Thyroid gland (tissue), 4 donors: ENCODE results near the gene PGM2L1. TPM values are rescaled to one million over a fixed set of nuclear protein-coding genes. Genes with fewer than 3 reads are reported as not detected.

Experiments
- DNase-seq, 2 donors: peaks; one replicate each; pipeline ENCODE4 v3.0.0-alpha.2; 2019
- H3K27ac ChIP-seq, 3 donors: fragments of 200-600 bp; sonication (generic); 1 replicate in 2 of 3; 2 replicates in 1 of 3; pipeline ENCODE4 v1.5.1; 2016 to 2019; ENCODE audit warnings: mild to moderate bottlenecking in 1 of 3, moderate library complexity in 1 of 3
- H3K27me3 ChIP-seq: fragments of 200-600 bp; sonication (generic); one replicate; pipeline ENCODE4 v1.5.1; 2019
- H3K36me3 ChIP-seq, 2 donors: fragments of 200-600 bp; sonication (generic); one replicate each; pipeline ENCODE4 v1.5.1; 2016 to 2019
- H3K4me1 ChIP-seq, 2 donors: fragments of 200-600 bp; sonication (generic); one replicate each; pipeline ENCODE4 v1.5.1; 2017 to 2019
- H3K4me3 ChIP-seq, 3 donors: fragments of 200-600 bp; sonication (generic); replicated peaks in 1 of 3; 1 replicate in 2 of 3; 2 replicates in 1 of 3; pipeline ENCODE4 v1.5.1; 2016; ENCODE audit warnings: mild to moderate bottlenecking in 1 of 3
- H3K9me3 ChIP-seq: fragments of 200-600 bp; sonication (generic); one replicate; pipeline ENCODE4 v1.5.1; 2017
- POLR2A ChIP-seq, 2 donors: fragments of 450-650 bp; IDR thresholded peaks; one replicate each; pipeline ENCODE4 v1.6.1; 2017; ENCODE audit warnings: antibody characterized with exemption in 2 of 2, mild to moderate bottlenecking in 2 of 2, moderate library complexity in 1 of 2
- WGBS, 2 donors: methylation state at CpG; one replicate each; pipeline ENCODE4 v1.1.5; 2017; 5-methylcytosine and 5-hydroxymethylcytosine counted together
- intact Hi-C: fragments of 100-400 bp; cut with DNase I; formaldehyde crosslinking; loops from one replicate; pipeline ENCODE4 v1.15.1; 2023
- total RNA-seq, 4 donors: library from RNA; depleted of rRNA; stranded (reverse); fragments of >200 nt; gene quantifications; one replicate each; pipeline ENCODE4 v1.2.3, GENCODE V29; 2016
- TF ChIP-seq, protein P1 (sequence below), 6 experiments: fragments of 200-600 bp in 3 of 6; fragments of 450-650 bp in 3 of 6; sonication (generic) in 3 of 6; IDR thresholded peaks; one replicate each; pipeline ENCODE4 v1.5.1; 2016 to 2019; ENCODE audit warnings: antibody characterized with exemption in 6 of 6, mild to moderate bottlenecking in 2 of 6, inconsistent platforms in 1 of 6, moderate library complexity in 1 of 6

The PGM2L1 gene
- total RNA-seq, result 10 to 100 TPM in 1 of 4 donors, 1 to 10 TPM in 3; 5.0 to 11.4 (median 5.6) TPM

DNA sequence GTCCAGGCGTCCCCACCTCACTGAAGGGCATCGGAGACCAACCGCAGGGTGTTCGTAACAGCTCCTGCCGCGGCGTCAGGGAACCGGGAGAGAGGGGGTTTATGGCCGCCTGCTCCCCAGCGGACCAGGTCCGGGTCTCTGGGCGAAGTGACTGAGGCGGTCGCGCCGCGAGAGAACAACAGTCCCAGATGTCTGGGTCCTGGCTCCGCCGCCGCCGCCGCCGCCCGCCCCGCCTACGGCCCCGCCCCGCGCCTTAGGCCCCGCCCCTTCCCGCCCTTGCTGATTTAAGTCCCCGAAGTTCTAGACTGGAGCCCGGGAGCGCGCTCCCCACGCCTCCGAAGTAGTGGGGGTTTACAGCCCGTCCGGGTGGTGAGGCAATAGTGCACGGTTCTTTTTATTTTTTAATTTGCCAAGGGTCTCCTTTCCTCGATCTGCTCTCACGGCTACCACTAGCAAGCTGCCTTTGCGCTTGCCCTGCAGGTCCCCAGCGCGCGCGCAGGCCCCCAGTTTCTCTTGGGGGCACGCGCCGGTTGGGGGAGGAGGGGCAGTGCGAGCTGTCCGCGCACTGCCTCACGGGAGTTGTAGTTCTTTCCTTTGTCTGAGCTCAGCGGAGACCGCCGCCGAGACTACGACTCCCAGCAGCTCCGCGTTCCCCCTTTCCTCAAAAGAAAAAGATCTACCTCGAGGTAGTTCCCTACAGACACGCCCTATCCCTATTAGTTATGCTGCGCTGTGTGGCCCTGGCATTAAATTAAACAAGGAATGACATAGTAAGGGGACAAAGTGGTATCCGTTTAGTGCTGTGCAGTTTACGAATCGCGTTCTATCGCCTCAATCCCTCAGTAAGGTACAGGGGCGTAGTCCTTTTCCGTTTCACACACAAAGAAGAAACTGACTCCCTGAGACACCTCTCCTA lies at the start of gene PGM2L1:
Gene PGM2L1, minus strand, starts transcription at position 190 of the 916 bp plus-strand sequence. CDS start 272 bp downstream, outside the sequence.
- Histone ChIP-seq H3K4me3 (peak within 1 kb of the TSS; percentile 65 to 85 (median 77)), H3K4me1 (peaks cover 0 to 5% of the 10 kb centered on the region in 2 donors), H3K27ac (peak within 1 kb of the TSS; percentile 82 to 93 (median 83)), H3K9me3 (no peaks in the 10 kb centered on the region), H3K36me3 (no peaks in the 10 kb centered on the region), H3K27me3 (no peaks in the 10 kb centered on the region)
- TF ChIP-seq, protein P1, sequence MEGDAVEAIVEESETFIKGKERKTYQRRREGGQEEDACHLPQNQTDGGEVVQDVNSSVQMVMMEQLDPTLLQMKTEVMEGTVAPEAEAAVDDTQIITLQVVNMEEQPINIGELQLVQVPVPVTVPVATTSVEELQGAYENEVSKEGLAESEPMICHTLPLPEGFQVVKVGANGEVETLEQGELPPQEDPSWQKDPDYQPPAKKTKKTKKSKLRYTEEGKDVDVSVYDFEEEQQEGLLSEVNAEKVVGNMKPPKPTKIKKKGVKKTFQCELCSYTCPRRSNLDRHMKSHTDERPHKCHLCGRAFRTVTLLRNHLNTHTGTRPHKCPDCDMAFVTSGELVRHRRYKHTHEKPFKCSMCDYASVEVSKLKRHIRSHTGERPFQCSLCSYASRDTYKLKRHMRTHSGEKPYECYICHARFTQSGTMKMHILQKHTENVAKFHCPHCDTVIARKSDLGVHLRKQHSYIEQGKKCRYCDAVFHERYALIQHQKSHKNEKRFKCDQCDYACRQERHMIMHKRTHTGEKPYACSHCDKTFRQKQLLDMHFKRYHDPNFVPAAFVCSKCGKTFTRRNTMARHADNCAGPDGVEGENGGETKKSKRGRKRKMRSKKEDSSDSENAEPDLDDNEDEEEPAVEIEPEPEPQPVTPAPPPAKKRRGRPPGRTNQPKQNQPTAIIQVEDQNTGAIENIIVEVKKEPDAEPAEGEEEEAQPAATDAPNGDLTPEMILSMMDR (IDR thresholded peaks at IDR 0.05), result no peak
- TF ChIP-seq POLR2A (IDR thresholded peaks at IDR 0.05), result peak; percentile 11 to 80
- peak; percentile 95 for DNase-seq
- WGBS, 2 donors, result 0 to 1% methylated on average over 32 to 40 of the region's 71 CpGs
- intact Hi-C loops, result no loop called here

DNA sequence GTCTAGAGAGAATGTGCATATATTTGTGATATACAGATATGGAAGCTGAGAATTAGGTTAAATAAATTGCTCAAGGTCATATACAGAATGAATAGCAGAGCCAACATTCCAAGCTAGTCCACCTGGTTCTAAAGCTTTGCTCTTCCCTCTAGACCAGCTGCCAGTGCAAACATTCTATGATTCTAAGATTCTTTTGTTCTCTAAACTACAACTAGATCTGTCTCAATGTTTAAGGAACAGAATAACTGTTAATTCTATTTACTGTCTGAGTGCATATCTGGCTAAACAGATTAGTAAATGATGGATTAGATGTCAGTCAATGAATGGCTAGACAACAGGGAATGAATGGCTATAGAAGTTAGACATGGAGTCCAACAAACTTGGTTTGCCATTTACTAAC lies 49.5 kb upstream of the PGM2L1 start:
- H3K9me3 ChIP-seq, result no peaks in the 10 kb centered on the region
- intact Hi-C loops, result loop anchor here (5.0 kb wide), 1 partner anchor 480 kb away; no protein-coding TSS in a partner anchor
- no peaks in the 10 kb centered on the region for H3K27me3 ChIP-seq
- peaks cover 6 to 14% of the 10 kb centered on the region in 2 donors for H3K4me1 ChIP-seq
- DNase-seq, result no peak
- H3K36me3 ChIP-seq, result no peaks in the 10 kb centered on the region
- no peak overlapping the region for H3K4me3 ChIP-seq
- no peak for TF ChIP-seq POLR2A (IDR thresholded peaks at IDR 0.05)
- TF ChIP-seq, protein P1 (IDR thresholded peaks at IDR 0.05), result no peak
- no peak overlapping the region for H3K27ac ChIP-seq

DNA sequence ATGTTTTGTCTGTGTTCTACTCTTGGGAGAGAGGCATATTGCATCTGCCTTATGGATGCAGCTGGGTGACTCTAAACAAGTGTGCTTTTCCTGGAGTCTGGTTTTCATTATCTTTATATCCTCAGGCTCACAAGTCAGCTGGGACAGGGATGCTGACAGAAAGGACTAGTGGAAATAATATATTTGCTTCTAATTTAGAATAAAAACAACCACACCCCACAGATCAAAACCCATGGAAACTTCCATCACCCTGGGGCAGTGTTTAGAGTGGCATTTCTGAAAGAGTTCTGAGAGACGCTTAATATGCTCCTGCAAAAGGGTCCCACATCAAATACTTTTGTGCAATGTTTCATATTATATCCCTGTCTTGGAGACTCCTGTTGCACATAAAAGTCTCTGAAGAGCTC lies 48.3 kb upstream of the PGM2L1 start:
- Histone ChIP-seq H3K36me3 (no peaks in the 10 kb centered on the region), H3K27ac (no peak overlapping the region), H3K9me3 (no peaks in the 10 kb centered on the region), H3K27me3 (no peaks in the 10 kb centered on the region), H3K4me3 (no peak overlapping the region), H3K4me1 (peaks cover 6 to 20% of the 10 kb centered on the region in 2 donors)
- WGBS, 2 donors, result 77 to 85% methylated on average over 1 of the region's 1 CpG
- no peak for DNase-seq
- TF ChIP-seq, protein P1 (IDR thresholded peaks at IDR 0.05), result no peak
- TF ChIP-seq POLR2A (IDR thresholded peaks at IDR 0.05), result no peak
- intact Hi-C loops, result loop anchor here (5.0 kb wide), 1 partner anchor 479 kb away; no protein-coding TSS in a partner anchor

DNA sequence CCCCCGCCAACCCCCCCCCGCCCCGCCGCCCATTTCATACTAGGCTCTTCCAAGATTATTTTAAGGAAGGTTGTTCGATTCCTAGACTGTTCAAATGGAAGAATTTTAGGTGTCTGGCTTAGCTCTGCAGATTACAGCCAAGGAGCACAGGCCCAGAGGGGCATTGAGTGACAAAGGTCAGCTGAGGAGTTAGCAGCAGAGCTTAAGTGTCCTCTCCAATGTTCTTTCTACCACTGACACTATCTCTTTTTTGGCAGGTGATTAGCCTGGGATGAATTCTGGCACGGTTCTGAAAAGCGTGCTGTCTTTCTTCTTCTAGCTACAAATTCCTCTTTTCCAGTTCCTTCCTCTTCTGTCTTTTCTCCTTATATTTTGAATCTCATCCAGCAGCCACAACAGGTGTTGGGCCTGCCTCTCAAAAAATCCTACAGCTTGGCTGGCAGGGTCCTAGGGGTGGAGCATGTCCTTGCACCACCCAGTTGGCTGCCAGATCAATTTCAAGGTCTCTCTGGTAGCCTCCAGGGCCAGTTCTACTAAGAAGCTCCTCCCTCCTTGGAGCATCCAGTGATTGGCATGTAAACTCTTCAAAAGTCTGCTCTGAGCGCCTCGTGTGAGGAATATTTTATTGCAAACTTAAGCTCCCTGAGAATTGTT lies 46.1 kb upstream of the PGM2L1 start:
- Histone ChIP-seq H3K4me3 (no peak overlapping the region), H3K4me1 (peaks cover 6 to 20% of the 10 kb centered on the region in 2 donors), H3K27ac (no peak overlapping the region), H3K36me3 (no peaks in the 10 kb centered on the region), H3K9me3 (no peaks in the 10 kb centered on the region), H3K27me3 (no peaks in the 10 kb centered on the region)
- TF ChIP-seq, protein P1 (IDR thresholded peaks at IDR 0.05), result no peak
- TF ChIP-seq POLR2A (IDR thresholded peaks at IDR 0.05), result no peak
- DNase-seq, result peak in 1 of 2 donors; percentile 13
- WGBS, 2 donors, result 61 to 80% methylated on average over 9 of the region's 9 CpGs
- intact Hi-C loops, result loop anchor here (5.0 kb wide), 1 partner anchor 57 kb away; no protein-coding TSS in a partner anchor
